ENCODE results near the gene ADAMTS20. TPM values are rescaled to one million over a fixed set of nuclear protein-coding genes. Genes with fewer than 3 reads are reported as not detected.
"Not testable (repeated sequence)": the region's sequence is repeated elsewhere in the genome, so short reads cannot be mapped to it uniquely, and the experiment has no call there.

The ADAMTS20 gene
- total RNA-seq, 1 donor from 2014 or later, result not detected

- intact Hi-C loops (cut with micrococcal nuclease), result no loop called here
Observed at GRCh38 chr12:43551279-43551970, 578 bp downstream of the ADAMTS20 start.

DNA sequence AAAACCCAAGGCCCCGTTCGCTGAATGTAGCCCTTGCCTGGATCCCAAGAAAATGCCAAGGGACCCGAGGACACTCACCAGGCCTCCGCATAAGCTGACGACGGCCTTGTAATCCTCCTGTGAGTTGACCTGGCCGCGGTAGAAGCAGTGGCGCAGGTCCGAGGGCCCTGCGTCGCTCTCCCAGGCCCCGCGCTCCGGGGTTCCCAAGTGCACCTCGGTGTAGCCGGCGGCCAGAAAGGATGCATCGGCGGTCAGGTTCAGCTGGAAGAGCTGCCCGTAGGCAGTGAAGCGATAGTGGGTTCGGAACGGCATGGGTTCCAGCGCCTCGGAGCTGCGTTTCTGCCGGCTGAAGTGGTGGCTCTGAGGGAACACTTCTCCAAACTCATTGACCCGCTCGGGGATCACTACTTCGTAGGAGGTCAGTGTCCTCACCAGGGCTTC, 1.2 kb downstream of the ADAMTS20 start:
- H3K27ac Mint-ChIP-seq, result no peak overlapping the region
- no peak for DNase-seq (ENCODE audit: low spot score)
- intact Hi-C loops (cut with micrococcal nuclease), result no loop called here
- no peaks in the 10 kb centered on the region for H3K36me3 Mint-ChIP-seq (ENCODE audit: low read depth)
- H3K27me3 Mint-ChIP-seq (ENCODE audit: low read depth), result peaks cover 18% of the 10 kb centered on the region
- peaks cover 6% of the 10 kb centered on the region for H3K9me3 Mint-ChIP-seq
- H3K4me3 Mint-ChIP-seq (ENCODE audit: low read depth), result no peak overlapping the region
- H3K4me1 Mint-ChIP-seq (ENCODE audit: low read depth), result no peaks in the 10 kb centered on the region

More at GRCh38 chr12:43551279-43551970, 578 bp downstream of the ADAMTS20 start:
- Mint-ChIP-seq H3K4me1 (ENCODE audit: low read depth) (no peaks in the 10 kb centered on the region), H3K4me3 (ENCODE audit: low read depth) (no peak overlapping the region), H3K9me3 (peaks cover 9% of the 10 kb centered on the region), H3K27ac (no peak overlapping the region), H3K36me3 (ENCODE audit: low read depth) (no peaks in the 10 kb centered on the region), H3K27me3 (ENCODE audit: low read depth) (peaks cover 18% of the 10 kb centered on the region)
- no peak for DNase-seq (ENCODE audit: low spot score)

- intact Hi-C loops (cut with micrococcal nuclease), result no loop called here
- Mint-ChIP-seq H3K27ac (no peak overlapping the region), H3K9me3 (no peaks in the 10 kb centered on the region), H3K4me1 (ENCODE audit: low read depth) (no peaks in the 10 kb centered on the region), H3K36me3 (ENCODE audit: low read depth) (no peaks in the 10 kb centered on the region), H3K27me3 (ENCODE audit: low read depth) (no peaks in the 10 kb centered on the region), H3K4me3 (ENCODE audit: low read depth) (no peak overlapping the region)
- DNase-seq (ENCODE audit: low spot score), result no peak
Observed at GRCh38 chr12:43544703-43545102, 7.3 kb downstream of the ADAMTS20 start.

- no peak for DNase-seq (ENCODE audit: low spot score)
- no peaks in the 10 kb centered on the region for H3K27me3 Mint-ChIP-seq (ENCODE audit: low read depth)
Observed at GRCh38 chr12:43540470-43540869, 11.5 kb downstream of the ADAMTS20 start.

GRCh38 chr12:43537675-43538074, 14.3 kb downstream of the ADAMTS20 start:
- H3K4me3 Mint-ChIP-seq (ENCODE audit: low read depth); H3K27me3 Mint-ChIP-seq (ENCODE audit: low read depth); H3K4me1 Mint-ChIP-seq (ENCODE audit: low read depth); intact Hi-C loops (cut with micrococcal nuclease); H3K9me3 Mint-ChIP-seq; H3K36me3 Mint-ChIP-seq (ENCODE audit: low read depth); H3K27ac Mint-ChIP-seq; DNase-seq (ENCODE audit: low spot score): not testable (repeated sequence)

More at GRCh38 chr12:43540470-43540869, 11.5 kb downstream of the ADAMTS20 start:
- no peaks in the 10 kb centered on the region for H3K4me1 Mint-ChIP-seq (ENCODE audit: low read depth)
- no peak overlapping the region for H3K4me3 Mint-ChIP-seq (ENCODE audit: low read depth)
- H3K9me3 Mint-ChIP-seq, result no peaks in the 10 kb centered on the region
- intact Hi-C loops (cut with micrococcal nuclease), result no loop called here
- H3K27ac Mint-ChIP-seq, result no peak overlapping the region
- no peaks in the 10 kb centered on the region for H3K36me3 Mint-ChIP-seq (ENCODE audit: low read depth)

- Mint-ChIP-seq H3K9me3 (no peaks in the 10 kb centered on the region), H3K4me1 (ENCODE audit: low read depth) (no peaks in the 10 kb centered on the region), H3K27me3 (ENCODE audit: low read depth) (no peaks in the 10 kb centered on the region), H3K4me3 (ENCODE audit: low read depth) (no peak overlapping the region), H3K27ac (no peak overlapping the region), H3K36me3 (ENCODE audit: low read depth) (no peaks in the 10 kb centered on the region)
- no peak for DNase-seq (ENCODE audit: low spot score)
- intact Hi-C loops (cut with micrococcal nuclease), result no loop called here
Observed at GRCh38 chr12:43516045-43516444, 36.0 kb downstream of the ADAMTS20 start.

DNA sequence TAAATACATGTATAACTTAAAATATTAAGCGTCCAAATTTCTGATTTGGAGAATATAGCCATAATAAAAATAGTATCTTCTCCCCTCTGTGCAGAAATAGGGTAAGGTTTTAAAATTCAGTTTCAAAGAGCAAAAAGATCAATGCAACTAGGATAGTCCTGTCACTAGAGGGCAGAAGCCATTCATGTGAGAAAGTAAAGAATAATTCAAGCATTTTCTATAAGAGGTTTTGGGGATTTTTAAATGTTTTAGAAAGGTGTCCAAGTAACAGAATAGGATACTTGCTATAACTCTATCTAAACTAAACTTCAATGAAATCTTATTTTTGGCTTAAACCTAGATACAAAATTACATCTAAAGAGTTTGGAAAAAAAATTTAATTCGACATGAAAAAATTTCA, 50.3 kb downstream of the ADAMTS20 start:
- no peak overlapping the region for H3K4me3 Mint-ChIP-seq (ENCODE audit: low read depth)
- no peaks in the 10 kb centered on the region for H3K4me1 Mint-ChIP-seq (ENCODE audit: low read depth)

DNA sequence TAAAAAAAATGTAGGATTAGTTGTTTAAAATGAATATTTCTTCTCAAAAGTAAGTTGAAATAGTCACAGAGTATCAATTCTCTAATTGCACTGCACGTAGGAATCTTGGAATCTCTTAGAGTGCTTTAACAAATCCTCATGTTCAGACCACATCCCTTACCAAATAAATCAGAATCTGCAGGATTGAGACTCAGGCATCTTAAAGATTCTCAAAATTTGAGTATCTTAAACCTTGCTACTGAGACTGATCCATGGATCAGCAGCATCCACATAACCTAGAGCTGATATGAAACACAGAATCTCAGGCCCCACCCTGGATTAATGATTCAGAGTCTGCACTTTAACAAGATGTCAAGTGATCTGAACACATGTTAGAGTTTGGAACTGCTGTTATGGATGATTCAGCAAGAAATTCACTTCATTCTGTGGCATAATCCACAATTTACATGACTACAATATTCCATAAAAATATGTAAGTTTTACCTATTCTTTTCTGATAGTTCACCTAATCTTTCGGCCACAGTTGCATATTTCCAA, 58.7 kb downstream of the ADAMTS20 start:
- no peaks in the 10 kb centered on the region for H3K27me3 Mint-ChIP-seq (ENCODE audit: low read depth)
- H3K4me3 Mint-ChIP-seq (ENCODE audit: low read depth), result no peak overlapping the region
- no peak overlapping the region for H3K27ac Mint-ChIP-seq
- no peaks in the 10 kb centered on the region for H3K36me3 Mint-ChIP-seq (ENCODE audit: low read depth)
- no peak for DNase-seq (ENCODE audit: low spot score)
- no peaks in the 10 kb centered on the region for H3K4me1 Mint-ChIP-seq (ENCODE audit: low read depth)
- no peaks in the 10 kb centered on the region for H3K9me3 Mint-ChIP-seq
- intact Hi-C loops (cut with micrococcal nuclease), result no loop called here

More for the DNA sequence above, 50.3 kb downstream of the ADAMTS20 start:
- intact Hi-C loops (cut with micrococcal nuclease), result no loop called here
- Mint-ChIP-seq H3K9me3 (no peaks in the 10 kb centered on the region), H3K36me3 (ENCODE audit: low read depth) (no peaks in the 10 kb centered on the region), H3K27me3 (ENCODE audit: low read depth) (no peaks in the 10 kb centered on the region), H3K27ac (no peak overlapping the region)
- DNase-seq (ENCODE audit: low spot score), result no peak

DNA sequence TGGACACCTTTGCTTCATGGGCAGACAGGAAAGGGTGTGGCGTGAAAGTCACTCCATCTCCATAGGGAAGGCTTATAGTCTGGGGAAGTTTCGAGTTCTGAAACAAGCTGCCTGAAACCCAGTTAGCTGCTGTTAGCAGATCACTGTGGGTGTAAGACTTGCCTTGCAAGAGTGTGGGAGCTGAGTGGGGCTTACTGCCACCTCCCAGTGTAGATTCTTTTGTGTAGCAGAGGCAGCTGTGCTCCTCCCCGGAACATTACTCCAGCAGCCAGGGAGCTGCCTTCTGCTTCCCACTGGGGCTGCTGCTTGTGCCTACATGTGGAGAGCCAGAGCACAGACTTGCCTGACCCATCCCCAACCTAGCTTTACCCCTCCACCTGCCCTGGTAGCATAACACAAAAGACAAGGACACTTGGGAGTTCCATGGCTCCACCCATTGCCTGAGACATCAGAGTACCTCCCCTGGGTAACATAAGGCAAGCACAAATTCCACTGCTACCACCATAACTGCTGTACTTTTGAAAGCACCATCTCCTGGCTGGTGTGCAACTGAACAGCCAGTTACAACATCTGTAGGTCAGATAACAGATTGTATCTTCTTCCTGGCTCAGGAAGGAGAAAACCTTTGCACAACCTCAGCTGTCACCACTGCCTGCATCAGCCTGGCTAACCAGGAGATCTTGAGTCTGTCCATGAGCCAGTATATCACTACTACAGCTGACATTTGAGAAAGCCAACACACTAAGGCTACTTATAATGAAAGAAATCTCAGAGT, 69.5 kb downstream of the ADAMTS20 start:
- Mint-ChIP-seq H3K27me3 (ENCODE audit: low read depth) (no peaks in the 10 kb centered on the region), H3K27ac (no peak overlapping the region), H3K9me3 (no peaks in the 10 kb centered on the region), H3K4me3 (ENCODE audit: low read depth) (no peak overlapping the region), H3K4me1 (ENCODE audit: low read depth) (no peaks in the 10 kb centered on the region), H3K36me3 (ENCODE audit: low read depth) (no peaks in the 10 kb centered on the region)
- DNase-seq (ENCODE audit: low spot score), result no peak
- intact Hi-C loops (cut with micrococcal nuclease), result no loop called here

DNA sequence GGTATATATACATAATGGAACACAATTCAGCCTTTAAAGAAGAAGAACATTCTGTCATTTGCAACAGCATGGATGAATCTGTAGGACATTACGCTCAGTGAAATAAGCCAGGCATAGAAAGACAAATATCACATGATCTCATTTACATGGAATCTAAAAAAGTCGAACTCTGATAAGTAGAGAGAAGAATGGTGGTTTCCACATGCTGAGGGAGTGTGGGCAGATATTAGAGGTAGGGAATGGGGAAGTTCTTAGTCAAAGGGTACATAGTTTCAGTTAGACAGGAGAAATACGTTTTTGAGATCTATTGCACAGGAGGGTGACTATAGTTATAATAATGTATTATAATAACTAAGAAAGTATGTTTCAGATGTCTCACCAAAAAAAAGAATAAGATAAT, 71.4 kb downstream of the ADAMTS20 start:
- intact Hi-C loops (cut with micrococcal nuclease), result no loop called here
- H3K4me3 Mint-ChIP-seq (ENCODE audit: low read depth), result no peak overlapping the region
- no peaks in the 10 kb centered on the region for H3K36me3 Mint-ChIP-seq (ENCODE audit: low read depth)
- H3K4me1 Mint-ChIP-seq (ENCODE audit: low read depth), result no peaks in the 10 kb centered on the region
- no peaks in the 10 kb centered on the region for H3K27me3 Mint-ChIP-seq (ENCODE audit: low read depth)
- no peak for DNase-seq (ENCODE audit: low spot score)
- no peak overlapping the region for H3K27ac Mint-ChIP-seq
- no peaks in the 10 kb centered on the region for H3K9me3 Mint-ChIP-seq

- H3K9me3 Mint-ChIP-seq, result no peaks in the 10 kb centered on the region
- no peak for DNase-seq (ENCODE audit: low spot score)
- H3K36me3 Mint-ChIP-seq (ENCODE audit: low read depth), result no peaks in the 10 kb centered on the region
- no peaks in the 10 kb centered on the region for H3K27me3 Mint-ChIP-seq (ENCODE audit: low read depth)
- no peaks in the 10 kb centered on the region for H3K4me1 Mint-ChIP-seq (ENCODE audit: low read depth)
- intact Hi-C loops (cut with micrococcal nuclease), result no loop called here
- H3K27ac Mint-ChIP-seq, result no peak overlapping the region
- no peak overlapping the region for H3K4me3 Mint-ChIP-seq (ENCODE audit: low read depth)
Observed at GRCh38 chr12:43462741-43463140, 89.3 kb downstream of the ADAMTS20 start.

- Mint-ChIP-seq H3K4me1 (ENCODE audit: low read depth) (no peaks in the 10 kb centered on the region), H3K9me3 (peaks cover 7% of the 10 kb centered on the region), H3K36me3 (ENCODE audit: low read depth) (no peaks in the 10 kb centered on the region), H3K27me3 (ENCODE audit: low read depth) (no peaks in the 10 kb centered on the region), H3K4me3 (ENCODE audit: low read depth) (no peak overlapping the region), H3K27ac (no peak overlapping the region)
- no peak for DNase-seq (ENCODE audit: low spot score)
- intact Hi-C loops (cut with micrococcal nuclease), result no loop called here
Observed at GRCh38 chr12:43462080-43462479, 89.9 kb downstream of the ADAMTS20 start.

DNA sequence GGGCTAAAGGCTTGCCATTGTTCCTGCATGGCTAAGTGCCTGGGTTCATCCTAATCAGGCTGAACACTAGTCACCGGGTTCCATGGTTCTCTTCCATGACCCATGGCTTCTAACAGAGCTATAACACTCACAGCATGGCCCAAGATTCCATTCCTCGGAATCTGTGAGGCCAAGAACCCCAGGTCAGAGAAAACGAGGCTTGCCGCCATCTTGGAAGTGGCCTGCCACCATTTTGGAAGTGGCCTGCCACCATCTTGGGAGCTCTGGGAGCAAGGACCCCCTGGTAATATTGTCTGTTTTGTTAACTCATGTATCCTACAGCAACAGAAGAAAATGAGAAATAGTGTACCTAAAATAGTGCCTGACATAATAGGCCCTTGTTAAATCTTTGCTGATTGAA, 92.7 kb downstream of the ADAMTS20 start:
- no peaks in the 10 kb centered on the region for H3K36me3 Mint-ChIP-seq (ENCODE audit: low read depth)
- intact Hi-C loops (cut with micrococcal nuclease), result no loop called here
- no peak overlapping the region for H3K27ac Mint-ChIP-seq
- H3K4me3 Mint-ChIP-seq (ENCODE audit: low read depth), result no peak overlapping the region
- H3K27me3 Mint-ChIP-seq (ENCODE audit: low read depth), result no peaks in the 10 kb centered on the region
- peaks cover 13% of the 10 kb centered on the region for H3K9me3 Mint-ChIP-seq
- no peaks in the 10 kb centered on the region for H3K4me1 Mint-ChIP-seq (ENCODE audit: low read depth)
- DNase-seq (ENCODE audit: low spot score), result no peak

Data from activated T-helper 2 cell treated with anti-CD3 and anti-CD28 coated beads, Interferon-gamma antibody, Interleukin-2, Interleukin-4, amounts not matched to agents 10 μg/mL and 5 μg/mL and 100 μg/mL, durations not matched to agents 14 hours and 24 hours and 36 hours (primary cell).